HepG2 (cell line): ENCODE measurements around the gene CX3CR1. TPM values are rescaled to one million over a fixed set of nuclear protein-coding genes. Genes with fewer than 3 reads are reported as not detected.

Experiments used
- CC2D1A ChIP-seq: sonication (generic); formaldehyde crosslinking; IDR thresholded peaks from 2 replicates; pipeline ENCODE4 v1.8.1; 2023; ENCODE audit warnings: mild to moderate bottlenecking, missing genetic modification reagents
- CEBPG ChIP-seq: IDR thresholded peaks from 2 replicates; pipeline ENCODE4 v1.6.1; 2016
- KDM5A ChIP-seq: fragments of 200-600 bp; sonication (generic); IDR thresholded peaks from 2 replicates; pipeline ENCODE4 v1.7.0; 2018; ENCODE audit warnings: antibody characterized with exemption, mild to moderate bottlenecking, low read length, borderline replicate concordance
- TGIF2 ChIP-seq: IDR thresholded peaks from 2 replicates; pipeline ENCODE4 v1.6.1; 2016; ENCODE audit warnings: control low read depth, missing compliant biosample characterization
- ZFY ChIP-seq: sonication (generic); formaldehyde crosslinking; IDR thresholded peaks from 2 replicates; pipeline ENCODE4 v1.4.0; 2020; ENCODE audit warnings: missing genetic modification reagents
- ZNF331 ChIP-seq: sonication (generic); formaldehyde crosslinking; IDR thresholded peaks from 2 replicates; pipeline ENCODE4 v1.4.0; 2020; ENCODE audit warnings: missing genetic modification reagents
- polyA plus RNA-seq, 8 experiments: library from polyadenylated mRNA; depleted of rRNA in 3 of 8; stranded (reverse) in 7 of 8; unstranded in 1 of 8; fragments of >200 nt; fragmentation: Illumina TruSeq in 4 of 8; extraction: Trizol in 4 of 8; gene quantifications; 2 replicates each; pipeline versions ENCODE4 v1.2.1 to v1.2.3, GENCODE V29; 2011 to 2016; ENCODE audit warnings: low read depth in 4 of 8, missing spikeins in 1 of 8, mixed read lengths in 1 of 8; ENCODE audit not compliant: insufficient read depth in 1 of 8
- total RNA-seq, 5 experiments: library from RNA; depleted of rRNA; stranded (reverse); fragments of >200 nt; fragmentation: Illumina TruSeq; extraction: Trizol; gene quantifications; 2 replicates each; pipeline ENCODE4 v1.2.3, GENCODE V29; 2016; ENCODE audit warnings: low read depth in 1 of 5
- TF ChIP-seq, protein P1 (sequence below): sonication (generic); formaldehyde crosslinking; IDR thresholded peaks from 2 replicates; pipeline ENCODE4 v1.9.0; 2021; ENCODE audit warnings: missing genetic modification reagents, mild to moderate bottlenecking, borderline replicate concordance
- TF ChIP-seq, protein P2 (sequence below): sonication (generic); formaldehyde crosslinking; IDR thresholded peaks from 2 replicates; pipeline ENCODE4 v1.8.0; 2022; ENCODE audit warnings: low read depth, missing genetic modification reagents
- TF ChIP-seq, protein P3 (sequence below): sonication (generic); formaldehyde crosslinking; IDR thresholded peaks from 2 replicates; pipeline ENCODE4 v1.8.0; 2022; ENCODE audit warnings: mild to moderate bottlenecking, missing genetic modification reagents, borderline replicate concordance
- TF ChIP-seq, protein P4 (sequence below): sonication (generic); formaldehyde crosslinking; conservative IDR thresholded peaks from 2 replicates; pipeline ENCODE4 v1.4.0; 2020; ENCODE audit warnings: missing genetic modification reagents
- TF ChIP-seq, protein P5 (sequence below): sonication (generic); formaldehyde crosslinking; IDR thresholded peaks from 2 replicates; pipeline ENCODE4 v1.4.0; 2020; ENCODE audit warnings: mild to moderate bottlenecking, missing genetic modification reagents

Gene CX3CR1
- total and polyA plus RNA-seq, 2 of the 13 experiments (the other 11 are each of a cell fraction or from before 2014, with no cell fraction given), result not detected

DNA sequence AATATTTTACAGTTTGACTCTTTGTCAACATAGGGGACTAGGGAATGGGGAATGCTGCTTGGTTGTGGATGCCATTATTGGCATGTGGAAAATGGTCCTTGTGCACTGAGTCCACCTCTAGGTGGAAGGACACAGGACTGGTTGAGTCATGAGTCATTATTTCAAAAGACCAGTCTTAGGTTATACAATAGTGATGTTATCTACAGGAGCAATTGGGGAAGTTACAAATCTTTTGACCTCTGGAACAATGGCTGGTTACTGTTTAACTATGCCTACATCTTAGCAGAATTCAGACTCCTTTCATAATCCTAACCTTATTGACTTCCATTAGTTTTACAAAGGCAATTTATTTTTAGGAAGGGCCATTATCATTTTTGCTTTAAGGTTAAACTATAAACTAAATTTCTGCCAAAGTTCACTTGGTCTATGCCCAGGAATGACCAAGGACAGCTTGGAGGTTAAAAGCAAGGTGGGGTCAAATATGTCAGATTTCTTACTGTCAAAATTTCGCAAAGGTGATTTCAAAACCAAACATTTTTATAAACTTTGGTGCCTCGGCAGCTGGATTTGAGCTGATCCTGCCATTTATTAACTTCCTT is 37.8 kb upstream of the CX3CR1 start (continued):
- TF ChIP-seq, protein P1, sequence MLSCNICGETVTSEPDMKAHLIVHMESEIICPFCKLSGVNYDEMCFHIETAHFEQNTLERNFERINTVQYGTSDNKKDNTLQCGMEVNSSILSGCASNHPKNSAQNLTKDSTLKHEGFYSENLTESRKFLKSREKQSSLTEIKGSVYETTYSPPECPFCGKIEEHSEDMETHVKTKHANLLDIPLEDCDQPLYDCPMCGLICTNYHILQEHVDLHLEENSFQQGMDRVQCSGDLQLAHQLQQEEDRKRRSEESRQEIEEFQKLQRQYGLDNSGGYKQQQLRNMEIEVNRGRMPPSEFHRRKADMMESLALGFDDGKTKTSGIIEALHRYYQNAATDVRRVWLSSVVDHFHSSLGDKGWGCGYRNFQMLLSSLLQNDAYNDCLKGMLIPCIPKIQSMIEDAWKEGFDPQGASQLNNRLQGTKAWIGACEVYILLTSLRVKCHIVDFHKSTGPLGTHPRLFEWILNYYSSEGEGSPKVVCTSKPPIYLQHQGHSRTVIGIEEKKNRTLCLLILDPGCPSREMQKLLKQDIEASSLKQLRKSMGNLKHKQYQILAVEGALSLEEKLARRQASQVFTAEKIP (CRISPR knock-in tag), result no peak
- TF ChIP-seq TGIF2 (CRISPR knock-in tag) (no peak), KDM5A (no peak; the same call in 1 of the 2 replicates), ZFY (CRISPR knock-in tag) (no peak), CEBPG (CRISPR knock-in tag) (peak; percentile 94), ZNF331 (peak; percentile 97), CC2D1A (CRISPR knock-in tag) (no peak)
- TF ChIP-seq, protein P2, sequence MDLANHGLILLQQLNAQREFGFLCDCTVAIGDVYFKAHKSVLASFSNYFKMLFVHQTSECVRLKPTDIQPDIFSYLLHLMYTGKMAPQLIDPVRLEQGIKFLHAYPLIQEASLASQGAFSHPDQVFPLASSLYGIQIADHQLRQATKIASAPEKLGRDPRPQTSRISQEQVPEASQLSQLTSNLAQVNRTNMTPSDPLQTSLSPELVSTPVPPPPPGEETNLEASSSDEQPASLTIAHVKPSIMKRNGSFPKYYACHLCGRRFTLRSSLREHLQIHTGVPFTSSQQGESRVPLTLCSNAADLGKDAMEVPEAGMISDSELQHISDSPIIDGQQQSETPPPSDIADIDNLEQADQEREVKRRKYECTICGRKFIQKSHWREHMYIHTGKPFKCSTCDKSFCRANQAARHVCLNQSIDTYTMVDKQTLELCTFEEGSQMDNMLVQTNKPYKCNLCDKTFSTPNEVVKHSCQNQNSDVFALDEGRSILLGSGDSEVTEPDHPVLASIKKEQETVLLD (CRISPR knock-in tag), result no peak
- TF ChIP-seq, protein P3, sequence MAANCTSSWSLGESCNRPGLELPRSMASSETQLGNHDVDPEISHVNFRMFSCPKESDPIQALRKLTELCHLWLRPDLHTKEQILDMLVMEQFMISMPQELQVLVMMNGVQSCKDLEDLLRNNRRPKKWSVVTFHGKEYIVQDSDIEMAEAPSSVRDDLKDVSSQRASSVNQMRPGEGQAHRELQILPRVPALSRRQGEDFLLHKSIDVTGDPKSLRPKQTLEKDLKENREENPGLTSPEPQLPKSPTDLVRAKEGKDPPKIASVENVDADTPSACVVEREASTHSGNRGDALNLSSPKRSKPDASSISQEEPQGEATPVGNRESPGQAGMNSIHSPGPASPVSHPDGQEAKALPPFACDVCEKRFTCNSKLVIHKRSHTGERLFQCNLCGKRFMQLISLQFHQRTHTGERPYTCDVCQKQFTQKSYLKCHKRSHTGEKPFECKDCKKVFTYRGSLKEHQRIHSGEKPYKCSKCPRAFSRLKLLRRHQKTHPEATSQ (CRISPR knock-in tag), result peak; percentile 95; the same call in 1 of the 2 replicates
- TF ChIP-seq, protein P4, sequence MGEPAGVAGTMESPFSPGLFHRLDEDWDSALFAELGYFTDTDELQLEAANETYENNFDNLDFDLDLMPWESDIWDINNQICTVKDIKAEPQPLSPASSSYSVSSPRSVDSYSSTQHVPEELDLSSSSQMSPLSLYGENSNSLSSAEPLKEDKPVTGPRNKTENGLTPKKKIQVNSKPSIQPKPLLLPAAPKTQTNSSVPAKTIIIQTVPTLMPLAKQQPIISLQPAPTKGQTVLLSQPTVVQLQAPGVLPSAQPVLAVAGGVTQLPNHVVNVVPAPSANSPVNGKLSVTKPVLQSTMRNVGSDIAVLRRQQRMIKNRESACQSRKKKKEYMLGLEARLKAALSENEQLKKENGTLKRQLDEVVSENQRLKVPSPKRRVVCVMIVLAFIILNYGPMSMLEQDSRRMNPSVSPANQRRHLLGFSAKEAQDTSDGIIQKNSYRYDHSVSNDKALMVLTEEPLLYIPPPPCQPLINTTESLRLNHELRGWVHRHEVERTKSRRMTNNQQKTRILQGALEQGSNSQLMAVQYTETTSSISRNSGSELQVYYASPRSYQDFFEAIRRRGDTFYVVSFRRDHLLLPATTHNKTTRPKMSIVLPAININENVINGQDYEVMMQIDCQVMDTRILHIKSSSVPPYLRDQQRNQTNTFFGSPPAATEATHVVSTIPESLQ (CRISPR knock-in tag), result no peak
- TF ChIP-seq, protein P5, sequence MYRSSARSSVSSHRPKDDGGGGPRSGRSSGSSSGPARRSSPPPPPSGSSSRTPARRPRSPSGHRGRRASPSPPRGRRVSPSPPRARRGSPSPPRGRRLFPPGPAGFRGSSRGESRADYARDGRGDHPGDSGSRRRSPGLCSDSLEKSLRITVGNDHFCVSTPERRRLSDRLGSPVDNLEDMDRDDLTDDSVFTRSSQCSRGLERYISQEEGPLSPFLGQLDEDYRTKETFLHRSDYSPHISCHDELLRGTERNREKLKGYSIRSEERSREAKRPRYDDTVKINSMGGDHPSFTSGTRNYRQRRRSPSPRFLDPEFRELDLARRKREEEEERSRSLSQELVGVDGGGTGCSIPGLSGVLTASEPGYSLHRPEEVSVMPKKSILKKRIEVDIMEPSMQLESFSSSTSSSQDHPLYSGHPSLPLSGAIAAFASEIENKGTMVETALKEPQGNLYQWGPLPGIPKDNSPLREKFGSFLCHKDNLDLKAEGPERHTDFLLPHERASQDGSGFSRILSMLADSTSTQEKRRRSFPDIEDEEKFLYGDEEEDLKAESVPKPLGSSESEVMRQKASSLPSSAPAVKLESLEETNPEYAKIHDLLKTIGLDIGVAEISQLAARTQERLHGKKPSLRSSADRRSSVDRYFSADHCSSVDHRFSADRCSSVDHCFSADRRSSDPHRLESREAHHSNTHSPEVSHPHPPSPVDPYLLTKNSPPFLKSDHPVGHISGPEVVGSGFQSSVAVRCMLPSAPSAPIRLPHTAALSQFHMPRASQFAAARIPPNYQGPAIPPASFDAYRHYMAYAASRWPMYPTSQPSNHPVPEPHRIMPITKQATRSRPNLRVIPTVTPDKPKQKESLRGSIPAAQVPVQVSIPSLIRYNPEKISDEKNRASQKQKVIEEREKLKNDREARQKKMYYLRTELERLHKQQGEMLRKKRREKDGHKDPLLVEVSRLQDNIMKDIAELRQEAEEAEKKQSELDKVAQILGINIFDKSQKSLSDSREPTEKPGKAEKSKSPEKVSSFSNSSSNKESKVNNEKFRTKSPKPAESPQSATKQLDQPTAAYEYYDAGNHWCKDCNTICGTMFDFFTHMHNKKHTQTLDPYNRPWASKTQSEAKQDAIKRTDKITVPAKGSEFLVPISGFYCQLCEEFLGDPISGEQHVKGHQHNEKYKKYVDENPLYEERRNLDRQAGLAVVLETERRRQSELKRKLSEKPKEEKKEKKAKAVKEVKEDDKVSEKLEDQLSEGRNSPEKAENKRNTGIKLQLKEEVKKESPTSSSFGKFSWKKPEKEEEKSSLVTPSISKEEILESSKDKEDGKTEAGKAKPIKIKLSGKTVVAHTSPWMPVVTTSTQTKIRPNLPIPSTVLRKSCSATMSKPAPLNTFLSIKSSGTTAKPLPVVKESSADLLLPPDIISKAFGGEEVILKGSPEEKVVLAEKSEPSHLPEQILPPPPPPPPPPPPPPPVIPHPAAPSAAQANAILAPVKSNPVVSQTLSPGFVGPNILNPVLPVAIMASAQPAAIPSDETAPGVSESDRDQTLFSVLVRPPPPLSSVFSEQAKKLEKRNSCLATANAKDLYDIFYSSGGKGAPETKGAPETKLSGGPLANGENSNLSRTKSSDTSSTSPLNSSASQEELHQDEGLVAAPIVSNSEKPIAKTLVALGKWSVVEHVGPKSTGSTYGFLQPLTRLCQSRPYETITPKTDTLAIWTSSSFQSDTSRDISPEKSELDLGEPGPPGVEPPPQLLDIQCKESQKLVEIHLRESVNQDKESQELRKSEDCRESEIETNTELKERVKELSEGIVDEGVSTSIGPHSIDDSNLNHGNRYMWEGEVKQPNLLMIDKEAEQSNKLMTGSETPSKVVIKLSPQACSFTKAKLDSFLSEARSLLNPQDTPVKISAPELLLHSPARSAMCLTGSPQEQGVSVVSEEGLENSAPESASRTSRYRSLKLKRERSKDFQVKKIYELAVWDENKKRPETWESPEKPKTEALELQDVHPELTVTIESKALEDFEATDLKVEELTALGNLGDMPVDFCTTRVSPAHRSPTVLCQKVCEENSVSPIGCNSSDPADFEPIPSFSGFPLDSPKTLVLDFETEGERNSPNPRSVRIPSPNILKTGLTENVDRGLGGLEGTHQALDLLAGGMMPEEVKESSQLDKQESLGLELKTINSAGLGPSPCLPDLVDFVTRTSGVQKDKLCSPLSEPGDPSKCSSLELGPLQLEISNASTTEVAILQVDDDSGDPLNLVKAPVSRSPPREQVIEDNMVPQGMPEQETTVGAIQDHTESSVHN (CRISPR knock-in tag), result no peak
